Activated CD8-positive, alpha-beta T cell treated with anti-CD3 and anti-CD28 coated beads, Interleukin-2, amount 10 ng/mL, durations not matched to agents 7 days and 5 days (primary cell): ENCODE measurements around the gene PSTPIP1. TPM values are rescaled to one million over a fixed set of nuclear protein-coding genes. Genes with fewer than 3 reads are reported as not detected.

Experiments used
- ATAC-seq: fragments of 150-1000 bp; cut with Tn5 transposase; one replicate; pipeline ENCODE4 v1.10.0; 2021; ENCODE audit warnings: moderate library complexity
- CTCF ChIA-PET: fragments of 350-600 bp; sonication (Branson Sonifier 250); formaldehyde crosslinking; loops from one replicate; lab custom pipeline; 2021; ENCODE audit warnings: antibody characterized with exemption; lab: Charles Lee
- POLR2A ChIA-PET: fragments of 350-600 bp; sonication (Branson Sonifier 250); formaldehyde crosslinking; loops from one replicate; lab custom pipeline; 2021; ENCODE audit warnings: antibody characterized with exemption; lab: Charles Lee
- DNase-seq: peaks from one replicate; pipeline ENCODE4 v3.0.0-alpha.2; 2020
- H3K27ac Mint-ChIP-seq: one replicate; pipeline ENCODE4 v1.8.0; 2021; ENCODE audit warnings: mild to moderate bottlenecking, mixed read lengths
- H3K27me3 Mint-ChIP-seq: one replicate; pipeline ENCODE4 v1.8.0; 2021; ENCODE audit warnings: low read depth, mixed read lengths
- H3K36me3 Mint-ChIP-seq: one replicate; pipeline ENCODE4 v1.8.0; 2021; ENCODE audit warnings: low read depth, mixed read lengths
- H3K4me1 Mint-ChIP-seq: one replicate; pipeline ENCODE4 v1.8.0; 2021; ENCODE audit warnings: low read depth, mixed read lengths
- H3K4me3 Mint-ChIP-seq: one replicate; pipeline ENCODE4 v1.8.0; 2021; ENCODE audit warnings: mild to moderate bottlenecking, mixed read lengths
- H3K9me3 Mint-ChIP-seq: one replicate; pipeline ENCODE4 v1.8.0; 2022; ENCODE audit warnings: mixed read lengths; ENCODE audit not compliant: insufficient read depth
- total RNA-seq, 2 experiments: library from RNA; stranded (reverse); gene quantifications; one replicate each; pipeline ENCODE4 v1.2.3, GENCODE V29; 2021

The PSTPIP1 gene
- total RNA-seq, 2 experiments from 2014 or later: 208 to 212 TPM

GRCh38 chr15:77026501-77027110 lies 31.7 kb downstream of the PSTPIP1 start:
- Mint-ChIP-seq H3K4me1 (peaks cover 79% of the 10 kb centered on the region), H3K27me3 (no peaks in the 10 kb centered on the region), H3K4me3 (no peak overlapping the region), H3K36me3 (peaks cover 70% of the 10 kb centered on the region), H3K27ac (peak overlapping the region; percentile 82), H3K9me3 (no peaks in the 10 kb centered on the region)
- no peak for ATAC-seq
- POLR2A ChIA-PET: no interaction called here
- CTCF ChIA-PET: interaction anchor here (0.5 to 1.6 kb wide), 2 partner anchors 53 to 55 kb away, joined by 3 to 9 read pairs; no protein-coding TSS in a partner anchor
- no peak for DNase-seq

- no peak overlapping the region for H3K4me3 Mint-ChIP-seq
- H3K4me1 Mint-ChIP-seq: peaks cover 76% of the 10 kb centered on the region
- no peak for DNase-seq
- POLR2A ChIA-PET: no interaction called here
- H3K9me3 Mint-ChIP-seq: no peaks in the 10 kb centered on the region
- ATAC-seq: no peak
- CTCF ChIA-PET: interaction anchor here (1.6 kb wide), 1 partner anchor 53 kb away, joined by 9 read pairs; no protein-coding TSS in a partner anchor
- H3K36me3 Mint-ChIP-seq: peaks cover 70% of the 10 kb centered on the region
- peak overlapping the region; percentile 49 for H3K27ac Mint-ChIP-seq
- no peaks in the 10 kb centered on the region for H3K27me3 Mint-ChIP-seq
These were observed 32.3 kb downstream of the PSTPIP1 start for GRCh38 chr15:77027111-77027696.

- Mint-ChIP-seq H3K9me3 (no peaks in the 10 kb centered on the region), H3K36me3 (peaks cover 70% of the 10 kb centered on the region), H3K27ac (no peak overlapping the region), H3K4me1 (peaks cover 69% of the 10 kb centered on the region), H3K4me3 (no peak overlapping the region), H3K27me3 (no peaks in the 10 kb centered on the region)
- ATAC-seq (no peak), DNase-seq (no peak)
- ChIA-PET CTCF (no interaction called here), POLR2A (no interaction called here)
These were observed 32.9 kb downstream of the PSTPIP1 start for GRCh38 chr15:77027697-77028450.

GRCh38 chr15:77028451-77029165 lies 33.7 kb downstream of the PSTPIP1 start:
- ATAC-seq (no peak), DNase-seq (no peak)
- Mint-ChIP-seq H3K27ac (peak overlapping the region; percentile 60), H3K4me3 (no peak overlapping the region), H3K36me3 (peaks cover 69% of the 10 kb centered on the region), H3K9me3 (no peaks in the 10 kb centered on the region), H3K27me3 (no peaks in the 10 kb centered on the region), H3K4me1 (peaks cover 62% of the 10 kb centered on the region)
- ChIA-PET CTCF (interaction anchor here (4.4 kb wide), 1 partner anchor 55 kb away, joined by 59 read pairs; no protein-coding TSS in a partner anchor), POLR2A (no interaction called here)

GRCh38 chr15:77029166-77030047 lies 34.5 kb downstream of the PSTPIP1 start:
- peak overlapping the region; percentile 60 for H3K27ac Mint-ChIP-seq
- H3K4me1 Mint-ChIP-seq: peaks cover 54% of the 10 kb centered on the region
- no peak for ATAC-seq
- no peak overlapping the region for H3K4me3 Mint-ChIP-seq
- CTCF ChIA-PET: interaction anchor here (1.0 to 4.4 kb wide), 2 partner anchors 40 to 56 kb away, joined by 3 to 59 read pairs; no protein-coding TSS in a partner anchor
- DNase-seq: no peak
- peaks cover 70% of the 10 kb centered on the region for H3K36me3 Mint-ChIP-seq
- H3K9me3 Mint-ChIP-seq: no peaks in the 10 kb centered on the region
- POLR2A ChIA-PET: no interaction called here
- no peaks in the 10 kb centered on the region for H3K27me3 Mint-ChIP-seq

GRCh38 chr15:77030048-77030927 lies 35.4 kb downstream of the PSTPIP1 start:
- no peaks in the 10 kb centered on the region for H3K27me3 Mint-ChIP-seq
- H3K4me1 Mint-ChIP-seq: peaks cover 49% of the 10 kb centered on the region
- no peak for DNase-seq
- CTCF ChIA-PET: interaction anchor here (0.8 to 4.4 kb wide), 10 partner anchors 13 to 513 kb away, joined by 3 to 59 read pairs (median 6); partner anchors contain the start of gene PSTPIP1
- no peak overlapping the region for H3K4me3 Mint-ChIP-seq
- no peak for ATAC-seq
- peaks cover 78% of the 10 kb centered on the region for H3K36me3 Mint-ChIP-seq
- POLR2A ChIA-PET: interaction anchor here (1.2 kb wide), 1 partner anchor 11 kb away, joined by 4 read pairs; no protein-coding TSS in a partner anchor
- H3K9me3 Mint-ChIP-seq: no peaks in the 10 kb centered on the region
- peak overlapping the region; percentile 30 for H3K27ac Mint-ChIP-seq

- no peaks in the 10 kb centered on the region for H3K9me3 Mint-ChIP-seq
These were observed 36.0 kb downstream of the PSTPIP1 start for GRCh38 chr15:77030928-77031375.

GRCh38 chr15:77031376-77032050 lies 36.6 kb downstream of the PSTPIP1 start:
- H3K36me3 Mint-ChIP-seq: peaks cover 80% of the 10 kb centered on the region
- no peak overlapping the region for H3K4me3 Mint-ChIP-seq
- CTCF ChIA-PET: interaction anchor here (0.7 to 4.4 kb wide), 20 partner anchors 9 to 512 kb away, joined by 3 to 59 read pairs (median 4); partner anchors contain the start of gene PSTPIP1

More at GRCh38 chr15:77030928-77031375, 36.0 kb downstream of the PSTPIP1 start:
- H3K4me1 Mint-ChIP-seq: peaks cover 43% of the 10 kb centered on the region
- H3K4me3 Mint-ChIP-seq: no peak overlapping the region
- no peak for ATAC-seq
- ChIA-PET CTCF (interaction anchor here (0.7 to 4.4 kb wide), 19 partner anchors 8 to 512 kb away, joined by 3 to 59 read pairs (median 4); partner anchors contain the start of gene PSTPIP1), POLR2A (interaction anchor here (1.0 to 2.2 kb wide), 4 partner anchors 9 to 36 kb away, joined by 3 to 8 read pairs (median 4); partner anchors contain the start of gene PSTPIP1)
- no peaks in the 10 kb centered on the region for H3K27me3 Mint-ChIP-seq
- H3K36me3 Mint-ChIP-seq: peaks cover 78% of the 10 kb centered on the region
- DNase-seq: no peak
- peak overlapping the region; percentile 82 for H3K27ac Mint-ChIP-seq

GRCh38 chr15:77032052-77032646 lies 37.2 kb downstream of the PSTPIP1 start:
- no peak for ATAC-seq
- no peak for DNase-seq
- POLR2A ChIA-PET: interaction anchor here (1.0 to 2.2 kb wide), 3 partner anchors 10 to 37 kb away, joined by 3 to 8 read pairs (median 4); partner anchors contain the start of gene PSTPIP1
- Mint-ChIP-seq H3K36me3 (peaks cover 81% of the 10 kb centered on the region), H3K4me1 (peaks cover 35% of the 10 kb centered on the region), H3K4me3 (no peak overlapping the region), H3K27me3 (no peaks in the 10 kb centered on the region), H3K27ac (peak overlapping the region; percentile 80), H3K9me3 (no peaks in the 10 kb centered on the region)
- CTCF ChIA-PET: interaction anchor here (0.7 to 4.4 kb wide), 16 partner anchors 9 to 511 kb away, joined by 3 to 59 read pairs (median 5); partner anchors contain the start of gene PSTPIP1

More at GRCh38 chr15:77031376-77032050, 36.6 kb downstream of the PSTPIP1 start:
- H3K9me3 Mint-ChIP-seq: no peaks in the 10 kb centered on the region
- DNase-seq (peak; percentile 76), ATAC-seq (peak; percentile 86)
- H3K27ac Mint-ChIP-seq: peak overlapping the region; percentile 82
- POLR2A ChIA-PET: interaction anchor here (1.0 to 2.2 kb wide), 4 partner anchors 10 to 37 kb away, joined by 3 to 8 read pairs (median 4); partner anchors contain the start of gene PSTPIP1
- no peaks in the 10 kb centered on the region for H3K27me3 Mint-ChIP-seq
- H3K4me1 Mint-ChIP-seq: peaks cover 39% of the 10 kb centered on the region
